Measurements from ENCODE around the gene ADAMTS16. TPM values are rescaled to one million over a fixed set of nuclear protein-coding genes. Genes with fewer than 3 reads are reported as not detected.

ADAMTS16 gene
- total and polyA plus RNA-seq, 9 of the 15 experiments (the other 6 are each of a cell fraction or from before 2014, with no cell fraction given): not detected

- FAIRE-seq: peak; percentile 92
- ChIA-PET CTCF (ENCODE audit: low intra/inter-chr PET ratio) (interaction anchor here (1.4 to 3.0 kb wide), 2 partner anchors 275 to 277 kb away, joined by 5 to 26 read pairs; no protein-coding TSS in a partner anchor), POLR2A (interaction anchor here (0.5 kb wide), 1 partner anchor 124 kb away, joined by 3 read pairs; no protein-coding TSS in a partner anchor)
- ATAC-seq: peak; percentile 85
- no peak overlapping the region for H3K27ac ChIP-seq (ENCODE audit: extremely low read depth, low read depth, low read length)
- H3K79me2 ChIP-seq (ENCODE audit: control insufficient read depth, insufficient read depth, low read length): no peaks in the 10 kb centered on the region
- no peaks in the 10 kb centered on the region for H3K36me3 ChIP-seq (ENCODE audit: control insufficient read depth, insufficient read depth, low read length)
- no peak overlapping the region for H3K9ac ChIP-seq (ENCODE audit: insufficient read depth in 1 of 2, low read depth in 2 of 2, low read length in 2 of 2)
- no peaks in the 10 kb centered on the region for H4K20me1 ChIP-seq (replicated peaks; ENCODE audit: control insufficient read depth, insufficient read depth, low read length)
- no peaks in the 10 kb centered on the region for H3K9me3 ChIP-seq (replicated peaks; ENCODE audit: control insufficient read depth, insufficient read depth, low read depth, low read length)
- no peak overlapping the region for H3K4me3 ChIP-seq
- H3K9me1 ChIP-seq (ENCODE audit: control insufficient read depth, insufficient read depth, low read length): no peaks in the 10 kb centered on the region
- 0% methylated on average over 6 of the region's 6 CpGs for WGBS (ENCODE audit: insufficient coverage, low coverage, missing lambda C conversion rate)
- intact Hi-C loops (cut with micrococcal nuclease): loop anchor here (1.0 to 5.0 kb wide), 3 partner anchors 252 to 277 kb away; no protein-coding TSS in a partner anchor
- in situ Hi-C loops (cut with MboI): no loop called here
- peak; percentile 53 to 78 (median 62) for DNase-seq (ENCODE audit: extremely low read depth in 1 of 4, low spot score in 3 of 4)
- H3K4me2 ChIP-seq (ENCODE audit: insufficient read depth, low read length): no peak overlapping the region
- peaks cover 7 to 16% of the 10 kb centered on the region in 2 experiments; a peak in 4 of 5 replicates for H3K27me3 ChIP-seq (ENCODE audit: control insufficient read depth in 2 of 2, insufficient read depth in 2 of 2, low read length in 2 of 2)
- BruUV-seq (replicated peaks): no TSS peak
- H2AFZ ChIP-seq (ENCODE audit: low read depth, low read length): no peak overlapping the region
- peaks cover 0 to 6% of the 10 kb centered on the region in 2 experiments; a peak in 1 of 5 replicates for H3K4me1 ChIP-seq (replicated peaks in 1 of 2; ENCODE audit: control insufficient read depth in 2 of 2, insufficient read depth in 2 of 2, low read length in 2 of 2)
- TF ChIP-seq ZNF184 (CRISPR knock-in tag; IDR thresholded peaks at IDR 0.05) (no peak), RUNX1 (IDR thresholded peaks at IDR 0.05; ENCODE audit: low read depth) (no peak), ZNF384 (IDR thresholded peaks at IDR 0.05; ENCODE audit: low read depth, low read length) (peak; percentile 86), NEUROD1 (IDR thresholded peaks at IDR 0.05; ENCODE audit: borderline replicate concordance, low read depth, low read length, partially characterized antibody) (no peak), NCOA4 (IDR thresholded peaks at IDR 0.05; ENCODE audit: partially characterized antibody) (no peak), RAD21 (CRISPR knock-in tag; conservative IDR thresholded peaks at IDR 0.05 in 1 of 2, IDR thresholded peaks at IDR 0.05 in 1 of 2) (peak; percentile 82 to 89), REST (IDR thresholded peaks at IDR 0.05; ENCODE audit: borderline replicate concordance) (peak; percentile 74), REST (CRISPR knock-in tag; IDR thresholded peaks at IDR 0.05; ENCODE audit: low read depth) (no peak)
- TF ChIP-seq, protein P1, sequence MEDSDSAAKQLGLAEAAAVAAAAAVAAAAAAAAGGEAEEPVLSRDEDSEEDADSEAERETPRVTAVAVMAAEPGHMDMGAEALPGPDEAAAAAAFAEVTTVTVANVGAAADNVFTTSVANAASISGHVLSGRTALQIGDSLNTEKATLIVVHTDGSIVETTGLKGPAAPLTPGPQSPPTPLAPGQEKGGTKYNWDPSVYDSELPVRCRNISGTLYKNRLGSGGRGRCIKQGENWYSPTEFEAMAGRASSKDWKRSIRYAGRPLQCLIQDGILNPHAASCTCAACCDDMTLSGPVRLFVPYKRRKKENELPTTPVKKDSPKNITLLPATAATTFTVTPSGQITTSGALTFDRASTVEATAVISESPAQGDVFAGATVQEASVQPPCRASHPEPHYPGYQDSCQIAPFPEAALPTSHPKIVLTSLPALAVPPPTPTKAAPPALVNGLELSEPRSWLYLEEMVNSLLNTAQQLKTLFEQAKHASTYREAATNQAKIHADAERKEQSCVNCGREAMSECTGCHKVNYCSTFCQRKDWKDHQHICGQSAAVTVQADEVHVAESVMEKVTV (CRISPR knock-in tag; IDR thresholded peaks at IDR 0.05): peak; percentile 83
Observed at GRCh38 chr5:5141625-5142525, 1.7 kb downstream of the ADAMTS16 start.
